Keratinocyte (primary cell): ENCODE results near the gene DACH1. TPM values are rescaled to one million over a fixed set of nuclear protein-coding genes. Genes with fewer than 3 reads are reported as not detected.

Experiments
- DNase-seq: peaks from one replicate; pipeline ENCODE4 v3.0.0-alpha.2; 2011; ENCODE audit warnings: low read depth, missing footprints, low spot score
- FAIRE-seq: peaks from 2 replicates; lab custom pipeline; 2011; peaks lifted over from hg19 to GRCh38; lab: Jason Lieb, UNC
- H2AFZ ChIP-seq: 2 replicates; pipeline ENCODE4 v1.6.0; 2012; ENCODE audit warnings: low read length, control low read depth, inconsistent platforms; ENCODE audit not compliant: control insufficient read depth
- H3K27ac ChIP-seq: 2 replicates; pipeline ENCODE4 v1.5.1; 2011; ENCODE audit warnings: low read length; ENCODE audit not compliant: control insufficient read depth, insufficient read depth
- H3K27me3 ChIP-seq: 3 replicates; pipeline ENCODE4 v1.6.0; 2011; ENCODE audit warnings: low read length; ENCODE audit not compliant: control insufficient read depth, insufficient read depth; ENCODE audit errors: extremely low read depth
- H3K36me3 ChIP-seq, 2 experiments: 2 replicates in 1 of 2; 3 replicates in 1 of 2; pipeline ENCODE4 v1.5.1; 2011; ENCODE audit warnings: low read length in 2 of 2, mild to moderate bottlenecking in 1 of 2; ENCODE audit not compliant: control insufficient read depth in 2 of 2, insufficient read depth in 2 of 2; ENCODE audit errors: extremely low read depth in 1 of 2
- H3K4me1 ChIP-seq: 3 replicates; pipeline ENCODE4 v1.5.1; 2011; ENCODE audit warnings: low read length; ENCODE audit not compliant: control insufficient read depth, insufficient read depth; ENCODE audit errors: extremely low read depth
- H3K4me2 ChIP-seq: 3 replicates; pipeline ENCODE4 v1.6.0; 2011; ENCODE audit warnings: low read depth, low read length; ENCODE audit not compliant: control insufficient read depth, insufficient read depth; ENCODE audit errors: extremely low read depth
- H3K4me3 ChIP-seq, 3 experiments: fragments of 200-600 bp in 1 of 3; sonication (generic) in 1 of 3; 2 replicates in 2 of 3; 3 replicates in 1 of 3; pipeline ENCODE4 v1.5.1; 2011 to 2016; ENCODE audit warnings: low read length in 3 of 3, mild to moderate bottlenecking in 3 of 3, control low read depth in 2 of 3, inconsistent platforms in 1 of 3, low read depth in 1 of 3, mixed read lengths in 1 of 3, mixed run types in 1 of 3, moderate library complexity in 1 of 3; ENCODE audit not compliant: control insufficient read depth in 2 of 3, insufficient read depth in 2 of 3; ENCODE audit errors: extremely low read depth in 1 of 3
- H3K79me2 ChIP-seq: 2 replicates; pipeline ENCODE4 v1.6.0; 2012; ENCODE audit warnings: low read length; ENCODE audit not compliant: control insufficient read depth, insufficient read depth
- H3K9ac ChIP-seq: 3 replicates; pipeline ENCODE4 v1.6.0; 2011; ENCODE audit warnings: low read length; ENCODE audit not compliant: control insufficient read depth, insufficient read depth; ENCODE audit errors: extremely low read depth
- H3K9me1 ChIP-seq: 3 replicates; pipeline ENCODE4 v1.6.0; 2011; ENCODE audit warnings: low read length; ENCODE audit not compliant: control insufficient read depth, insufficient read depth; ENCODE audit errors: extremely low read depth
- H3K9me3 ChIP-seq: 2 replicates; pipeline ENCODE4 v1.5.1; 2012; ENCODE audit warnings: low read depth, low read length; ENCODE audit not compliant: control insufficient read depth
- H4K20me1 ChIP-seq: 3 replicates; pipeline ENCODE4 v1.6.0; 2011; ENCODE audit warnings: low read length; ENCODE audit not compliant: control insufficient read depth, insufficient read depth; ENCODE audit errors: extremely low read depth
- EZH2 ChIP-seq: IDR thresholded peaks from one replicate; pipeline ENCODE4 v1.6.1; 2012; ENCODE audit warnings: inconsistent platforms, mild to moderate bottlenecking, low read length, moderate library complexity
- dilution Hi-C: fragments of 300-500 bp; cut with MboI; formaldehyde crosslinking; loops from one replicate; pipeline ENCODE4 v1.7.0; 2020; ENCODE audit warnings: low sequenced_read_pairs; ENCODE audit not compliant: extremely low pct_ligation_motif_present
- polyA plus RNA-seq, 5 experiments: library from polyadenylated mRNA; depleted of rRNA in 3 of 5; stranded (reverse) in 3 of 5; stranded (forward) in 1 of 5; unstranded in 1 of 5; fragments of >200 nt; gene quantifications; 1 replicate in 1 of 5; 2 replicates in 3 of 5; 3 replicates in 1 of 5; pipeline versions ENCODE4 v1.2.1 to v1.2.3, GENCODE V29; 2011 to 2012; ENCODE audit warnings: missing spikeins in 2 of 5, low read depth in 1 of 5, low replicate concordance in 1 of 5
- TF ChIP-seq, protein P1 (sequence below), 3 experiments: IDR thresholded peaks in 1 of 3; conservative IDR thresholded peaks in 1 of 3; optimal IDR thresholded peaks in 1 of 3; 2 replicates in 2 of 3; 3 replicates in 1 of 3; pipeline versions ENCODE3 to v1.5.1; 2011; ENCODE audit warnings: low read length in 3 of 3, mild to moderate bottlenecking in 3 of 3, moderate library complexity in 2 of 3, control low read depth in 1 of 3, inconsistent platforms in 1 of 3; ENCODE audit not compliant: insufficient read depth in 2 of 3; ENCODE audit errors: extremely low read depth in 1 of 3

DACH1 gene
- polyA plus RNA-seq, 1 donor (not counting 4 experiments of a cell fraction or from before 2014, with no cell fraction given) = not detected

- no peaks in the 10 kb centered on the region for H3K36me3 ChIP-seq
- no peak for DNase-seq
- no peak overlapping the region for H3K4me2 ChIP-seq
- dilution Hi-C loops = no loop called here
- H3K9me1 ChIP-seq = no peaks in the 10 kb centered on the region
- no peak overlapping the region for H3K9ac ChIP-seq
- no peak overlapping the region for H2AFZ ChIP-seq
- H3K9me3 ChIP-seq = no peaks in the 10 kb centered on the region
- H3K79me2 ChIP-seq = no peaks in the 10 kb centered on the region
- no peaks in the 10 kb centered on the region for H4K20me1 ChIP-seq
- no peak for FAIRE-seq
- H3K4me1 ChIP-seq = no peaks in the 10 kb centered on the region
- TF ChIP-seq EZH2 = no peak
- TF ChIP-seq, protein P1, sequence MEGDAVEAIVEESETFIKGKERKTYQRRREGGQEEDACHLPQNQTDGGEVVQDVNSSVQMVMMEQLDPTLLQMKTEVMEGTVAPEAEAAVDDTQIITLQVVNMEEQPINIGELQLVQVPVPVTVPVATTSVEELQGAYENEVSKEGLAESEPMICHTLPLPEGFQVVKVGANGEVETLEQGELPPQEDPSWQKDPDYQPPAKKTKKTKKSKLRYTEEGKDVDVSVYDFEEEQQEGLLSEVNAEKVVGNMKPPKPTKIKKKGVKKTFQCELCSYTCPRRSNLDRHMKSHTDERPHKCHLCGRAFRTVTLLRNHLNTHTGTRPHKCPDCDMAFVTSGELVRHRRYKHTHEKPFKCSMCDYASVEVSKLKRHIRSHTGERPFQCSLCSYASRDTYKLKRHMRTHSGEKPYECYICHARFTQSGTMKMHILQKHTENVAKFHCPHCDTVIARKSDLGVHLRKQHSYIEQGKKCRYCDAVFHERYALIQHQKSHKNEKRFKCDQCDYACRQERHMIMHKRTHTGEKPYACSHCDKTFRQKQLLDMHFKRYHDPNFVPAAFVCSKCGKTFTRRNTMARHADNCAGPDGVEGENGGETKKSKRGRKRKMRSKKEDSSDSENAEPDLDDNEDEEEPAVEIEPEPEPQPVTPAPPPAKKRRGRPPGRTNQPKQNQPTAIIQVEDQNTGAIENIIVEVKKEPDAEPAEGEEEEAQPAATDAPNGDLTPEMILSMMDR (optimal IDR thresholded peaks at IDR 0.05 in 1 of 3, IDR thresholded peaks at IDR 0.05 in 1 of 3, conservative IDR thresholded peaks at IDR 0.05 in 1 of 3; ENCODE audit: extremely low read depth in 1 of 3, insufficient read depth in 2 of 3, low read length in 3 of 3) = no peak
- no peak overlapping the region for H3K27ac ChIP-seq
- peaks cover 9% of the 10 kb centered on the region for H3K27me3 ChIP-seq
- H3K4me3 ChIP-seq = no peak overlapping the region
Measured at GRCh38 chr13:71873418-71874247, 6.6 kb upstream of the DACH1 start.

GRCh38 chr13:71871844-71872243, 4.8 kb upstream of the DACH1 start:
- no peak for DNase-seq
- Histone ChIP-seq H3K27ac (no peak overlapping the region), H3K4me3 (no peak overlapping the region), H2AFZ (no peak overlapping the region), H3K27me3 (peaks cover 27% of the 10 kb centered on the region), H3K79me2 (no peaks in the 10 kb centered on the region), H3K9me3 (no peaks in the 10 kb centered on the region), H3K9me1 (no peaks in the 10 kb centered on the region), H3K9ac (no peak overlapping the region), H3K36me3 (no peaks in the 10 kb centered on the region), H4K20me1 (no peaks in the 10 kb centered on the region), H3K4me1 (peaks cover 3% of the 10 kb centered on the region), H3K4me2 (no peak overlapping the region)
- FAIRE-seq = no peak
- TF ChIP-seq, protein P1 (optimal IDR thresholded peaks at IDR 0.05 in 1 of 3, IDR thresholded peaks at IDR 0.05 in 1 of 3, conservative IDR thresholded peaks at IDR 0.05 in 1 of 3; ENCODE audit: extremely low read depth in 1 of 3, insufficient read depth in 2 of 3, low read length in 3 of 3) = no peak
- TF ChIP-seq EZH2 = no peak
- dilution Hi-C loops = no loop called here
